SK-N-SH (cell line): ENCODE measurements around the gene CRABP1.

Experiments
- CHD2 ChIP-seq: fragments of 150-350 bp; IDR thresholded peaks from 2 replicates; pipeline ENCODE4 v1.6.1; 2018; ENCODE audit warnings: low read length; ENCODE audit not compliant: partially characterized antibody
- EZH2phosphoT487 ChIP-seq: fragments of 200-600 bp; sonication (generic); IDR thresholded peaks from 2 replicates; pipeline ENCODE4 v1.6.1; 2017; ENCODE audit warnings: low read depth, mixed run types, mild to moderate bottlenecking, antibody characterized with exemption, moderate library complexity, borderline replicate concordance
- FOSL2 ChIP-seq: IDR thresholded peaks from 2 replicates; pipeline ENCODE4 v1.4.0; 2012; ENCODE audit warnings: low read depth, mild to moderate bottlenecking, moderate library complexity, borderline replicate concordance
- FOXM1 ChIP-seq: IDR thresholded peaks from 2 replicates; pipeline ENCODE4 v1.4.0; 2012; ENCODE audit warnings: low read depth, mild to moderate bottlenecking
- GABPA ChIP-seq: IDR thresholded peaks from 2 replicates; pipeline ENCODE4 v1.4.0; 2012; ENCODE audit warnings: low read depth, mild to moderate bottlenecking
- GATA2 ChIP-seq: sonication (generic); formaldehyde crosslinking; IDR thresholded peaks from 2 replicates; pipeline ENCODE4 v1.5.0; 2020; ENCODE audit warnings: mild to moderate bottlenecking, missing genetic modification reagents
- NRF1 ChIP-seq: IDR thresholded peaks from 2 replicates; pipeline ENCODE4 v1.6.1; 2012; ENCODE audit warnings: low read depth, mild to moderate bottlenecking, low read length
- SIN3A ChIP-seq: IDR thresholded peaks from 2 replicates; pipeline ENCODE4 v1.6.1; 2012; ENCODE audit warnings: low read depth, mild to moderate bottlenecking, low read length, moderate library complexity, borderline replicate concordance
- TF ChIP-seq, protein P1 (sequence below): fragments of 200-600 bp; sonication (generic); IDR thresholded peaks from 2 replicates; pipeline ENCODE4 v1.6.1; 2017; ENCODE audit warnings: antibody characterized with exemption, mild to moderate bottlenecking, moderate library complexity

DNA sequence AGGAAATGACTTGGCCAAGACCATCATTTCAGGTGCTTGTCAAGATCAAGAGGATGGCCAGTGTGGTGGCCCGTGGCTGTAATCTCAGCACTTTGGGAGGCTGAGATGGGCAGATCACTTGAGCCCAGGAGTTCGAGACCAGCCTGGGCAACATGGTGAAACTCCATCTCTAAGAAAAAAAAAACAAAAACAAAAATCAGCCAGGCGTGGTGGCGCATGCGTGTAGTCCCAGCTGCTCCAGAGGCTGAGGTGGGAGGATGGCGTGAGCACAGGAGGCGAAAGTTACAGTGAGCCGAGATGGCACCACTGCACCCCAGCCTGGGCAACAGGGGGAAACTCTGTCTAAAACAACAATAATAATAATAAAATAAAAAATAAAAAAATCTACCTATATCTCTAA, 15.0 kb downstream of the CRABP1 start:
- TF ChIP-seq FOSL2, result no peak
- TF ChIP-seq FOXM1, result no peak
- TF ChIP-seq SIN3A, result no peak
- no peak for TF ChIP-seq EZH2phosphoT487
- TF ChIP-seq, protein P1, sequence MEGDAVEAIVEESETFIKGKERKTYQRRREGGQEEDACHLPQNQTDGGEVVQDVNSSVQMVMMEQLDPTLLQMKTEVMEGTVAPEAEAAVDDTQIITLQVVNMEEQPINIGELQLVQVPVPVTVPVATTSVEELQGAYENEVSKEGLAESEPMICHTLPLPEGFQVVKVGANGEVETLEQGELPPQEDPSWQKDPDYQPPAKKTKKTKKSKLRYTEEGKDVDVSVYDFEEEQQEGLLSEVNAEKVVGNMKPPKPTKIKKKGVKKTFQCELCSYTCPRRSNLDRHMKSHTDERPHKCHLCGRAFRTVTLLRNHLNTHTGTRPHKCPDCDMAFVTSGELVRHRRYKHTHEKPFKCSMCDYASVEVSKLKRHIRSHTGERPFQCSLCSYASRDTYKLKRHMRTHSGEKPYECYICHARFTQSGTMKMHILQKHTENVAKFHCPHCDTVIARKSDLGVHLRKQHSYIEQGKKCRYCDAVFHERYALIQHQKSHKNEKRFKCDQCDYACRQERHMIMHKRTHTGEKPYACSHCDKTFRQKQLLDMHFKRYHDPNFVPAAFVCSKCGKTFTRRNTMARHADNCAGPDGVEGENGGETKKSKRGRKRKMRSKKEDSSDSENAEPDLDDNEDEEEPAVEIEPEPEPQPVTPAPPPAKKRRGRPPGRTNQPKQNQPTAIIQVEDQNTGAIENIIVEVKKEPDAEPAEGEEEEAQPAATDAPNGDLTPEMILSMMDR, result no peak
- no peak for TF ChIP-seq CHD2
- TF ChIP-seq GABPA, result no peak
- no peak for TF ChIP-seq NRF1
- TF ChIP-seq GATA2, result no peak
